ENCODE measurements around the gene TMEM212. TPM values are rescaled to one million over a fixed set of nuclear protein-coding genes. Genes with fewer than 3 reads are reported as not detected.
A peak's percentile ranks its signal among the peaks of the same experiment; 100 is the strongest.

The TMEM212 gene
- total and polyA plus RNA-seq, 2 of the 13 experiments (the other 11 are each of a cell fraction or from before 2014, with no cell fraction given): not detected

DNA sequence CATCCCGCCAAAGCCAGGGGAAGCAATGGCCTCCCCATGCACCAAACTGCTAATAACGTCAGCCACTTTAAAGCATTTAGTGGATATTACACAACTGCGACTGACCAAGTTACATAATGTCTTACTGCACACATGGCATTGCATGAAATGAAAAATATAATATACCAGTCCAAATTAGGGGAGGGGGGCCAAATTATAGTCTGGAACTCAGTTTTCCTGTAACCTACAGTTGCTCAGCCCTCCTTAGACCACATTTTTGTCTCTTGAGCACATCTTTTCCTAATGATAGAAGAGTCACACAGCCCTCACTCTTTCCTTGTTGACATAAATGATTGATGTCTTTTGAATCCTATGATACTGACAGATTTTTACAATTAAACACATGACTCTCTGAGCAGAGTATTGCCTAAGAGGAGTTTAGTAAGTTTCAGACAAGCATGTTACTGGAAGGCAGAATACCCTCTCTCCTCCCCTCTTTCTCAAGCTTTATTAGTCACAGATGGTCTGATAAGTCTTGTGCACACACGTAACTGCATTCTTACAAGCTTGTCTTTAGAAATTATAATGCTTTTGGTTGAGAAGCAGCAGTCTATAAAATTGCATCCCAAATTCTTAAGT lies 31.7 kb upstream of the TMEM212 start (continued):
- TF ChIP-seq, protein P1, sequence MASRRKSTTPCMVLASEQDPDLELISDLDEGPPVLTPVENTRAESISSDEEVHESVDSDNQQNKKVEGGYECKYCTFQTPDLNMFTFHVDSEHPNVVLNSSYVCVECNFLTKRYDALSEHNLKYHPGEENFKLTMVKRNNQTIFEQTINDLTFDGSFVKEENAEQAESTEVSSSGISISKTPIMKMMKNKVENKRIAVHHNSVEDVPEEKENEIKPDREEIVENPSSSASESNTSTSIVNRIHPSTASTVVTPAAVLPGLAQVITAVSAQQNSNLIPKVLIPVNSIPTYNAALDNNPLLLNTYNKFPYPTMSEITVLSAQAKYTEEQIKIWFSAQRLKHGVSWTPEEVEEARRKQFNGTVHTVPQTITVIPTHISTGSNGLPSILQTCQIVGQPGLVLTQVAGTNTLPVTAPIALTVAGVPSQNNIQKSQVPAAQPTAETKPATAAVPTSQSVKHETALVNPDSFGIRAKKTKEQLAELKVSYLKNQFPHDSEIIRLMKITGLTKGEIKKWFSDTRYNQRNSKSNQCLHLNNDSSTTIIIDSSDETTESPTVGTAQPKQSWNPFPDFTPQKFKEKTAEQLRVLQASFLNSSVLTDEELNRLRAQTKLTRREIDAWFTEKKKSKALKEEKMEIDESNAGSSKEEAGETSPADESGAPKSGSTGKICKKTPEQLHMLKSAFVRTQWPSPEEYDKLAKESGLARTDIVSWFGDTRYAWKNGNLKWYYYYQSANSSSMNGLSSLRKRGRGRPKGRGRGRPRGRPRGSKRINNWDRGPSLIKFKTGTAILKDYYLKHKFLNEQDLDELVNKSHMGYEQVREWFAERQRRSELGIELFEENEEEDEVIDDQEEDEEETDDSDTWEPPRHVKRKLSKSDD (CRISPR knock-in tag; IDR thresholded peaks at IDR 0.05; ENCODE audit: low read depth): peak; percentile 49; the same call in 1 of the 2 replicates
- no peak for TF ChIP-seq CREB1 (IDR thresholded peaks at IDR 0.05)
- peak; percentile 58 for TF ChIP-seq CREB1 (CRISPR knock-in tag; IDR thresholded peaks at IDR 0.05)
- TF ChIP-seq KLF15 (CRISPR knock-in tag; IDR thresholded peaks at IDR 0.05; ENCODE audit: borderline replicate concordance): no peak
- TF ChIP-seq HNRNPK (IDR thresholded peaks at IDR 0.05; ENCODE audit: low read depth, low read length, poor library complexity, severe bottlenecking): no peak
- TF ChIP-seq ERF (CRISPR knock-in tag; IDR thresholded peaks at IDR 0.05): no peak
- TF ChIP-seq DPF2 (CRISPR knock-in tag; IDR thresholded peaks at IDR 0.05; ENCODE audit: borderline replicate concordance, low read depth): no peak
- TF ChIP-seq, protein P2, sequence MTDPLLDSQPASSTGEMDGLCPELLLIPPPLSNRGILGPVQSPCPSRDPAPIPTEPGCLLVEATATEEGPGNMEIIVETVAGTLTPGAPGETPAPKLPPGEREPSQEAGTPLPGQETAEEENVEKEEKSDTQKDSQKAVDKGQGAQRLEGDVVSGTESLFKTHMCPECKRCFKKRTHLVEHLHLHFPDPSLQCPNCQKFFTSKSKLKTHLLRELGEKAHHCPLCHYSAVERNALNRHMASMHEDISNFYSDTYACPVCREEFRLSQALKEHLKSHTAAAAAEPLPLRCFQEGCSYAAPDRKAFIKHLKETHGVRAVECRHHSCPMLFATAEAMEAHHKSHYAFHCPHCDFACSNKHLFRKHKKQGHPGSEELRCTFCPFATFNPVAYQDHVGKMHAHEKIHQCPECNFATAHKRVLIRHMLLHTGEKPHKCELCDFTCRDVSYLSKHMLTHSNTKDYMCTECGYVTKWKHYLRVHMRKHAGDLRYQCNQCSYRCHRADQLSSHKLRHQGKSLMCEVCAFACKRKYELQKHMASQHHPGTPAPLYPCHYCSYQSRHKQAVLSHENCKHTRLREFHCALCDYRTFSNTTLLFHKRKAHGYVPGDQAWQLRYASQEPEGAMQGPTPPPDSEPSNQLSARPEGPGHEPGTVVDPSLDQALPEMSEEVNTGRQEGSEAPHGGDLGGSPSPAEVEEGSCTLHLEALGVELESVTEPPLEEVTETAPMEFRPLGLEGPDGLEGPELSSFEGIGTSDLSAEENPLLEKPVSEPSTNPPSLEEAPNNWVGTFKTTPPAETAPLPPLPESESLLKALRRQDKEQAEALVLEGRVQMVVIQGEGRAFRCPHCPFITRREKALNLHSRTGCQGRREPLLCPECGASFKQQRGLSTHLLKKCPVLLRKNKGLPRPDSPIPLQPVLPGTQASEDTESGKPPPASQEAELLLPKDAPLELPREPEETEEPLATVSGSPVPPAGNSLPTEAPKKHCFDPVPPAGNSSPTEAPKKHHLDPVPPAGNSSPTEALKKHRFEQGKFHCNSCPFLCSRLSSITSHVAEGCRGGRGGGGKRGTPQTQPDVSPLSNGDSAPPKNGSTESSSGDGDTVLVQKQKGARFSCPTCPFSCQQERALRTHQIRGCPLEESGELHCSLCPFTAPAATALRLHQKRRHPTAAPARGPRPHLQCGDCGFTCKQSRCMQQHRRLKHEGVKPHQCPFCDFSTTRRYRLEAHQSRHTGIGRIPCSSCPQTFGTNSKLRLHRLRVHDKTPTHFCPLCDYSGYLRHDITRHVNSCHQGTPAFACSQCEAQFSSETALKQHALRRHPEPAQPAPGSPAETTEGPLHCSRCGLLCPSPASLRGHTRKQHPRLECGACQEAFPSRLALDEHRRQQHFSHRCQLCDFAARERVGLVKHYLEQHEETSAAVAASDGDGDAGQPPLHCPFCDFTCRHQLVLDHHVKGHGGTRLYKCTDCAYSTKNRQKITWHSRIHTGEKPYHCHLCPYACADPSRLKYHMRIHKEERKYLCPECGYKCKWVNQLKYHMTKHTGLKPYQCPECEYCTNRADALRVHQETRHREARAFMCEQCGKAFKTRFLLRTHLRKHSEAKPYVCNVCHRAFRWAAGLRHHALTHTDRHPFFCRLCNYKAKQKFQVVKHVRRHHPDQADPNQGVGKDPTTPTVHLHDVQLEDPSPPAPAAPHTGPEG (CRISPR knock-in tag; IDR thresholded peaks at IDR 0.05): 0 out of 2 replicates have a peak, but pooled peaks have one; percentile 26
- TF ChIP-seq SOX6 (IDR thresholded peaks at IDR 0.05): no peak
- peak; percentile 37; the same call in 1 of the 2 replicates for TF ChIP-seq SOX6 (CRISPR knock-in tag; IDR thresholded peaks at IDR 0.05)
- no peak for TF ChIP-seq TEAD2 (CRISPR knock-in tag; IDR thresholded peaks at IDR 0.05)
- no peak for TF ChIP-seq JUNB (CRISPR knock-in tag; IDR thresholded peaks at IDR 0.05; ENCODE audit: borderline replicate concordance)
- peak; percentile 45; the same call in 1 of the 2 replicates for TF ChIP-seq PHF21A (CRISPR knock-in tag; IDR thresholded peaks at IDR 0.05)
- TF ChIP-seq ZNF878 (CRISPR knock-in tag; IDR thresholded peaks at IDR 0.05): 0 out of 2 replicates have a peak, but pooled peaks have one; percentile 45
- no peak for TF ChIP-seq ZKSCAN1 (IDR thresholded peaks at IDR 0.05; ENCODE audit: low read length)
- TF ChIP-seq CEBPG (CRISPR knock-in tag; IDR thresholded peaks at IDR 0.05): peak; percentile 82
- TF ChIP-seq FOSL2 (CRISPR knock-in tag; IDR thresholded peaks at IDR 0.05): peak; percentile 80
- no peak for TF ChIP-seq ZNF446 (CRISPR knock-in tag; IDR thresholded peaks at IDR 0.05)
- TF ChIP-seq YY1 (IDR thresholded peaks at IDR 0.05; ENCODE audit: insufficient read depth, insufficient replicate concordance, low read depth, low read length): peak; percentile 30
- no peak for TF ChIP-seq SMAD9 (CRISPR knock-in tag; IDR thresholded peaks at IDR 0.05)
- TF ChIP-seq ATF7-NPFF (CRISPR knock-in tag; IDR thresholded peaks at IDR 0.05; ENCODE audit: low read depth): no peak
- TF ChIP-seq SOX13 (IDR thresholded peaks at IDR 0.05): no peak
- no peak for TF ChIP-seq SOX13 (CRISPR knock-in tag; conservative IDR thresholded peaks at IDR 0.05 in 1 of 2, IDR thresholded peaks at IDR 0.05 in 1 of 2)
- no peak for TF ChIP-seq MXI1 (IDR thresholded peaks at IDR 0.05; ENCODE audit: borderline replicate concordance, low read depth, low read length)

Measured in HepG2 (cell line).